Iris pigment epithelial cell (primary cell): ENCODE results near the gene FHIT.

Experiments
- DNase-seq: peaks from one replicate; pipeline ENCODE4 v3.0.0-alpha.2; 2011; ENCODE audit warnings: low read depth

FHIT gene

GRCh38 chr3:60463685-60464084 is 787.6 kb downstream of the FHIT start:
- no peak for DNase-seq

DNA sequence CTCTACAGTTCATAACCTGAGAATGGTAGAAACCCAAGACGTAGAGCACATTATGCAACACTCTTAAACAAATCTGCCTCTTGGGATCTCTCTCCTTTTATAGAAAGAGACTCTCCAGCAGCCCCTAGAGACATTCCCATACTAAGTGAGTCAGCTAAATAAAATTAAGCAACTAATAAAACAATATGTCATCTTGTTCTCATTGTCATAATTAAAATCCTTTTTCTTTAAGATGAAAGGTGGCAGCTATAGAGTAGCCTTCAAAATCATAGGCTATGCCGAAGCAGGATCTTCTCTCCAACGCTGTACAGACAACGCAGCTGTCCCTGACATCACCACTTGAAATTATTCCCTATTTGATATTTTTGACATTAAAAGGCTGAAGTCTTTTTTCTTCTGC is 790.0 kb downstream of the FHIT start:
- DNase-seq: no peak

DNA sequence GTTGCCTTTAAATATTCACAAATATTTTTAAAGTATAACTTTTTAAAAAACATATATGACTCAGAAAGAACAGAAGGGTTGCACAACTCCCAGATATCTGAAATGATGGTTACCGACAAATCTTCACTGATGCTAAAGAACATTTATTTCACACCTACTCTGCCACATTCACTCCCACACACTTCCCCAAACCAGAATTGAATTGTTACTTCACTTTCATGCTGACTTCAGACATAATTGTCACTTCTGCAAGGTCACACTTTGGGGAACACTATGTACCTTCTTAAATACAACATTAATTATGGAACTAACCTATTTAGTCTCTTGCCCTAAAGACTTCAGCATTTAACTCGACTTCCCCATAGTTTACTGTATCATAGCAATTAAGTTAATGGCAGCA is 795.1 kb downstream of the FHIT start:
- DNase-seq: no peak

GRCh38 chr3:60453326-60453725 is 797.9 kb downstream of the FHIT start:
- no peak for DNase-seq

- DNase-seq: no peak
Measured at GRCh38 chr3:60448696-60449095, 802.6 kb downstream of the FHIT start.

- DNase-seq: no peak
Measured at GRCh38 chr3:60445446-60445845, 805.8 kb downstream of the FHIT start.

GRCh38 chr3:60444898-60445437 is 806.3 kb downstream of the FHIT start:
- no peak for DNase-seq

GRCh38 chr3:60440869-60441268 is 810.4 kb downstream of the FHIT start:
- no peak for DNase-seq

GRCh38 chr3:60435941-60436650 is 815.2 kb downstream of the FHIT start:
- no peak for DNase-seq

DNA sequence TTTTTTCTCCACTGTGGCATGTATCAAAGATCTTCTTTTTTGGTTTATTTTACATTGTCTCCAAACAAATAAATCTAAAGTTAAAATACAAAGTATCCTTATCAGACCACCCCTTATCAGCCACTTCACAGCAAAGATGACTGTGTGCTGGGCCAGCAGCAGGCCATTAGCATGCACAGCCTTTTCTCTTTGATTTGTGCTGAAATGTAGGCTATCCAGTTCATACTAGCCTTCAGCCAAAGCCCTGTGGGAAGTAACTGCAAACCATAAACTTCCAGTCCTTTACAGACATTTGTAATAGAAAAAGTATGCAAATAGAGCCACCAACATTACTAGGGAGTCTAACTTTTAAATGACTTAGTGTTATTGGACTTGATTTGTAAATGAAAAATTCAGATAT is 816.3 kb downstream of the FHIT start:
- no peak for DNase-seq

GRCh38 chr3:60434323-60434722 is 816.9 kb downstream of the FHIT start:
- no peak for DNase-seq

DNA sequence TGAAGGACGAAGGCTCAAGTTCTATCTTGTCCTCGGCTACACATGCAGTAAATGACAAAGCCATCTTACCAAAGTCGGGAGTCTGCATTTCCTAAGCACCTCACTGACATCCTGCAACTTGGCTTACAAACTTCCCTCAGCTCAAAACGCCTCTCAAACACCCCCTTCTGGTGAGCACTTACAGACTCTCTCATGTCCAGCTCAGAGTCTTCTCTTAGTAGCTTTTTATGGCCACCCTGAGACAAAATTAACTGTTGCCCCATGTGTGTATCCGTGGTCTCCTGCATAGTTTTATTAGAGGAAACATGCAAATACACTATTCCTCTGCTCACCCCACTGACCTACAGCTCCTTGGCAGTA is 819.7 kb downstream of the FHIT start:
- DNase-seq: peak; percentile 22

DNA sequence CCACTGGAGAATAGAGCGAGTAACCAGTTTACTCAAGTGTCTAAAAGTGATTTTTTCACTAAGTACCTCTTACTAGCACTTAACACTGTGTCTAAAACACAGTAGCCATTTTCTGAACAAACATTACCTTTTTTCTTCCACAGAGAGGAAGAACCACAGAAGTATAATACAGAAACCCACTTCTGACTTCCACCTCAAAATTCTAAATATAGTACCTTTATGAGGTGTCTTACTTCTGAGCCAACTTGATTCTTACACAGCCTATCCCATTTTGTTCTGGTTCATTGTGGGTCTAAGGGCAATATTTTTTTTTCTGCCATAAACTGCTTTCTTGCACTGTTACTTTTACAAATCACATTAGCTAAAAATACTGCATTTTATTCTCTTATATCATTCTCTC is 821.0 kb downstream of the FHIT start:
- DNase-seq: no peak

GRCh38 chr3:60427109-60427508 is 824.1 kb downstream of the FHIT start:
- no peak for DNase-seq

DNA sequence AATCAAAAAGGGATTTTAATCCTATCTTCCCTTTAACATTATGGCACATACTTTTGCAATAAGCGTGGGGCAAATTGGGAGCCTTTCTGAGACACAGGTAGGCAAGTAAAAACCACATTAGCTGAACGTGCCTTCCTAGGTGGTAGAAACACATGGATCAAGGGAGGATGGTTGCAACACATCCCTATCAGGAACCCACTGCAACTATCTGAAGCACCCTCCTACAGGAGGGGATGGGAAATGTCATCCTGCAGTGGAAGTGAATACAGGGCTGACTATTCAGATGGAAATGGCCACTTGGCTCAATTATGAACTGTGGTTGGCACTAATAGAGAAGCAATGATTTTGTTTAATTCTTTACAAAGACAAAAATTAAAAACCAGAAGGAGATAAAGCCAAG is 826.3 kb downstream of the FHIT start:
- no peak for DNase-seq

DNA sequence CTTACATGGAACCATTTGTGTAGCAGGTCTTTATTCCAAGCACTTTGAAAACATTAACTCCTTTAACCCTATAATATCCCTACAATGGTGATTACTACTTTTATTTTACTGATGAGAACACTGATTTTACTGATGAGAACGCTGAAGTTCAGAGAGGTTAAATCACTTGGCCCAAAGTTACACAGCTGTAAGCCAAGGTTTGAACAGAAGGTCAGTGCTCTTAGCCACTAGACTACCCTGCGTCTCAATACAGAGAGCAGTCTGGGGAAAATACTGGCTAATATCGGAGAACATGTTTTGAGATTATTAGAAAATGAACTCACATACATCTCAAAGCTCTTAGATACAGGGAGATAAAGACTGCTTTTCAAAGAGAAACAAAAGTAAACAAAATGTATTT is 827.2 kb downstream of the FHIT start:
- no peak for DNase-seq

GRCh38 chr3:60423556-60423955 is 827.7 kb downstream of the FHIT start:
- DNase-seq: no peak

- no peak for DNase-seq
Measured at GRCh38 chr3:60421749-60422446, 829.4 kb downstream of the FHIT start.

GRCh38 chr3:60417576-60417975 is 833.7 kb downstream of the FHIT start:
- no peak for DNase-seq

GRCh38 chr3:60414011-60414410 is 837.2 kb downstream of the FHIT start:
- no peak for DNase-seq

- DNase-seq: no peak
Measured at GRCh38 chr3:60413551-60413950, 837.7 kb downstream of the FHIT start.

- DNase-seq: no peak
Measured at GRCh38 chr3:60403866-60404265, 847.4 kb downstream of the FHIT start.

DNA sequence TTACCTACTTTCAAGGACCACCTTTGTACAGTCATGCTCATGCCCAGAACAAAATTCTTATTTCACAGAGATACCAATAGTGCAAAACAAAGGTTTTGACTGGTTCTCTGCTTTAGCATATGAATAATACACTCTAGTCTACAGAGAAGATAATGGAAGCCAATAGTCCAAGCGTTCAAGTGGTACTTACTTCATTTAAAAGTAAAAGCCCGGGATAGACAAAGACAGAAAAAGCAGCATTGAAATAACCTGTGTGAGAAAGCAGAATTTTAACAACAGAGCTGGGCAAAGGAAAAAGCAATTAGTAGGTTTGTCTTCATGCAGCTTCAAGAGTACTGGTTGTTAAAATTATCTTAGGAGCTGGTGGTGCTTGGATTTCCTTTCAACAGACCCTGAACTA is 848.3 kb downstream of the FHIT start:
- DNase-seq: no peak
